OCI-LY3 (cell line): ENCODE measurements around the gene PEAK3.

Experiments used
- H2AFZ ChIP-seq: fragments of 200-600, 300-600 bp; shearing (Covaris generic); 2 replicates; pipeline ENCODE4 v1.6.0; 2014; ENCODE audit warnings: antibody characterized with exemption, low read depth, low read length
- H3K27ac ChIP-seq: fragments of 200-600, 300-600 bp; sonication (generic); 2 replicates; pipeline ENCODE4 v1.5.1; 2014; ENCODE audit warnings: mild to moderate bottlenecking, low read length, moderate library complexity, mixed read lengths
- H3K27me3 ChIP-seq: fragments of 200-600, 300-600 bp; sonication (generic); 2 replicates; pipeline ENCODE4 v1.6.1; 2014; ENCODE audit warnings: low read depth, low read length, mixed read lengths
- H3K36me3 ChIP-seq: fragments of 200-600, 300-600 bp; sonication (generic); replicated peaks from 2 replicates; pipeline ENCODE3; 2014; ENCODE audit warnings: low read depth, low read length, mixed read lengths
- H3K4me1 ChIP-seq: fragments of 300-600, 200-600 bp; sonication (generic); 2 replicates; pipeline ENCODE4 v1.6.1; 2014; ENCODE audit warnings: low read length, mixed read lengths
- H3K4me2 ChIP-seq: fragments of 200-600, 300-600 bp; sonication (generic); 2 replicates; pipeline ENCODE4 v1.6.1; 2014; ENCODE audit warnings: low read length, mixed read lengths
- H3K4me3 ChIP-seq: fragments of 300-600, 200-600 bp; sonication (generic); 2 replicates; pipeline ENCODE4 v1.5.1; 2014; ENCODE audit warnings: antibody characterized with exemption, mild to moderate bottlenecking, low read length, moderate library complexity
- H3K79me2 ChIP-seq: fragments of 300-600, 200-600 bp; shearing (Covaris generic); 2 replicates; pipeline ENCODE4 v1.6.1; 2014; ENCODE audit warnings: mild to moderate bottlenecking, low read length, mixed read lengths
- H3K9ac ChIP-seq: fragments of 300-600, 200-600 bp; shearing (Covaris generic); 2 replicates; pipeline ENCODE4 v1.6.0; 2014; ENCODE audit warnings: mild to moderate bottlenecking, low read length, moderate library complexity
- H3K9me3 ChIP-seq: fragments of 200-600, 300-600 bp; shearing (Covaris generic); 2 replicates; pipeline ENCODE4 v1.6.1; 2014; ENCODE audit warnings: low read length, mixed read lengths; ENCODE audit not compliant: insufficient read depth
- H4K20me1 ChIP-seq: fragments of 200-600, 300-600 bp; sonication (generic); 2 replicates; pipeline ENCODE4 v1.6.1; 2016; ENCODE audit warnings: low read length, mixed read lengths; ENCODE audit not compliant: insufficient read depth
- EZH2phosphoT487 ChIP-seq: fragments of 200-600 bp; shearing (Covaris generic); IDR thresholded peaks from 2 replicates; pipeline ENCODE4 v1.6.1; 2018; ENCODE audit warnings: antibody characterized with exemption, mixed run types, low read depth
- TF ChIP-seq, protein P1 (sequence below): fragments of 200-600, 300-600 bp; sonication (generic); IDR thresholded peaks from 2 replicates; pipeline ENCODE4 v1.5.1; 2014; ENCODE audit warnings: antibody characterized with exemption, low read length, low read depth

PEAK3 gene

DNA sequence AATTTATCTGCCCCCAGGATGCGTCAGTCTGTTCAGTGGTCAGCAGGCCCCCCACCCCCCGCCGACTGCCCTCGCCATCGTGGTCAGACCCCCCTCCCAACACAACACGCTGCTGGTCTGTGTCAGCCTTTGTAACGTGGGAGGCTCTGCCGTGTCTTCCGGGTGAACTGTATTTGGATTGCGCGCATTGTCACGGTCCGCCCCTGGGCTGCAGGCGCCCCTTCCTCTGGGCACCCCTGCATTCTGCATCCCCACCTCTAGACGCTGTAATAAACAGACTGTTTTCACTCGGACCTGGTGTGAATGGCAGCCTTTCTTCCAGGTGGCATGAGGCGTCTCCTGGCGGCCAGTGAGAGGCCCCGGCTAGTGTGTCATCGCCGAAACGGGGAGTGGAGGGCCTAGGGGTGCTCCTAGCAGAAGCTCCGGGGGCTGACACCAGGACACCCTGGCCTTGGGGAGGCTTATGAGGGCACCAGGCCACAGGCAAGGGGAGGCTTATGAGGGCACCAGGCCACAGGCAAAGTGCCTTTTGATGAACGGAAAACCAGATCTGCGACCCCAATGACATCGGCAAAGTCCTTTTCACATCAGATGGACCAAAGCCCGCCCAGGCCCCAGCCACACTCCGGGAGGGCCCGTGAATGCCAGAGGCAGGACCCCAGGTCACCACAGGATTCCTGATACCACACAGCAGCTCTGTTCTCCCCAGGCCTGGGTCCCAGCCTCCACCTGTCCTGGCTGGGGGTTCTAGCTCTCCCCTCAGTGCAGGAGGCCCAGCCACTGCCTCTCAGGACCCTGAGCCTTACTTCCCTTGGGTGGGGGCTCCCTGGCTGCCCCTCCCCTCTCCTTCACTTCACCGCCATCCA, 49.5 kb downstream of the PEAK3 start:
- no peak overlapping the region for H3K4me3 ChIP-seq
- no peaks in the 10 kb centered on the region for H3K27me3 ChIP-seq
- H2AFZ ChIP-seq = no peak overlapping the region
- no peak overlapping the region for H3K27ac ChIP-seq
- no peak overlapping the region for H3K4me2 ChIP-seq
- no peak for TF ChIP-seq EZH2phosphoT487
- TF ChIP-seq, protein P1, sequence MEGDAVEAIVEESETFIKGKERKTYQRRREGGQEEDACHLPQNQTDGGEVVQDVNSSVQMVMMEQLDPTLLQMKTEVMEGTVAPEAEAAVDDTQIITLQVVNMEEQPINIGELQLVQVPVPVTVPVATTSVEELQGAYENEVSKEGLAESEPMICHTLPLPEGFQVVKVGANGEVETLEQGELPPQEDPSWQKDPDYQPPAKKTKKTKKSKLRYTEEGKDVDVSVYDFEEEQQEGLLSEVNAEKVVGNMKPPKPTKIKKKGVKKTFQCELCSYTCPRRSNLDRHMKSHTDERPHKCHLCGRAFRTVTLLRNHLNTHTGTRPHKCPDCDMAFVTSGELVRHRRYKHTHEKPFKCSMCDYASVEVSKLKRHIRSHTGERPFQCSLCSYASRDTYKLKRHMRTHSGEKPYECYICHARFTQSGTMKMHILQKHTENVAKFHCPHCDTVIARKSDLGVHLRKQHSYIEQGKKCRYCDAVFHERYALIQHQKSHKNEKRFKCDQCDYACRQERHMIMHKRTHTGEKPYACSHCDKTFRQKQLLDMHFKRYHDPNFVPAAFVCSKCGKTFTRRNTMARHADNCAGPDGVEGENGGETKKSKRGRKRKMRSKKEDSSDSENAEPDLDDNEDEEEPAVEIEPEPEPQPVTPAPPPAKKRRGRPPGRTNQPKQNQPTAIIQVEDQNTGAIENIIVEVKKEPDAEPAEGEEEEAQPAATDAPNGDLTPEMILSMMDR = no peak
- H3K9ac ChIP-seq = no peak overlapping the region
- H3K79me2 ChIP-seq = peaks cover 48% of the 10 kb centered on the region
- peaks cover 16% of the 10 kb centered on the region for H4K20me1 ChIP-seq
- H3K36me3 ChIP-seq = peaks cover 41% of the 10 kb centered on the region
- H3K4me1 ChIP-seq = peaks cover 16% of the 10 kb centered on the region
- no peaks in the 10 kb centered on the region for H3K9me3 ChIP-seq

DNA sequence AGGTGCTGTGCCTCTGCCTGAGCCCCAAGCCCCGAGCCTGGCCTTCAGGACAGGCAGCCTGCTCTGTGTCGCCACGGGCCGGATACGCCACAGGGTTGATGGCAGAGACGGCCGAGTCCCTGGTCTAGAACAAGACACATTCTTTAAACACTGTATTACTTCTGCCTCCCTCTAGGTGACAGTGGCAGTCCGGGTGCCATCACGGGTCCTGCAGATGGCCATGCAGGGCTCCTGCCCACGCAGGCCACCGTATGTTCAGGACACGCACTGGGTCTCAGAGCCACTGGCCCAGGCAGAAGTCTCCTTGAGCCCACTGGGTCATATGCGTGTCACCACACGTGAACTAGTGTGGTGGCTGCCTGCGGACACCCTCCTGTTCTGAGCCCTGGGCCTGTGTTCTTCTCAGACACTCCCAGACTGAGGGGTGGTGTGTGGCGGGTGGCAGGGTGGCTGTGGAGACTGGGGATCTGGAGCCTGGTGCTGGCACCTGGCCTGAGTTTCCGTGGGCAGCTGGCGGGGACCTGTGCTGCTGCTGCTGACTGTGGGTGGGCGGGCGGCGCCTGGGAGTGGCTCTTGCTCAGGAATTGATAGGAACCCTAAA, 50.3 kb downstream of the PEAK3 start:
- Histone ChIP-seq H4K20me1 (peaks cover 17% of the 10 kb centered on the region), H3K4me1 (peaks cover 20% of the 10 kb centered on the region), H3K9ac (no peak overlapping the region), H3K9me3 (no peaks in the 10 kb centered on the region), H3K36me3 (peaks cover 43% of the 10 kb centered on the region), H3K4me3 (no peak overlapping the region), H2AFZ (no peak overlapping the region), H3K4me2 (no peak overlapping the region), H3K27me3 (no peaks in the 10 kb centered on the region), H3K27ac (no peak overlapping the region), H3K79me2 (peaks cover 40% of the 10 kb centered on the region)
- TF ChIP-seq EZH2phosphoT487 = no peak
- TF ChIP-seq, protein P1 = no peak

DNA sequence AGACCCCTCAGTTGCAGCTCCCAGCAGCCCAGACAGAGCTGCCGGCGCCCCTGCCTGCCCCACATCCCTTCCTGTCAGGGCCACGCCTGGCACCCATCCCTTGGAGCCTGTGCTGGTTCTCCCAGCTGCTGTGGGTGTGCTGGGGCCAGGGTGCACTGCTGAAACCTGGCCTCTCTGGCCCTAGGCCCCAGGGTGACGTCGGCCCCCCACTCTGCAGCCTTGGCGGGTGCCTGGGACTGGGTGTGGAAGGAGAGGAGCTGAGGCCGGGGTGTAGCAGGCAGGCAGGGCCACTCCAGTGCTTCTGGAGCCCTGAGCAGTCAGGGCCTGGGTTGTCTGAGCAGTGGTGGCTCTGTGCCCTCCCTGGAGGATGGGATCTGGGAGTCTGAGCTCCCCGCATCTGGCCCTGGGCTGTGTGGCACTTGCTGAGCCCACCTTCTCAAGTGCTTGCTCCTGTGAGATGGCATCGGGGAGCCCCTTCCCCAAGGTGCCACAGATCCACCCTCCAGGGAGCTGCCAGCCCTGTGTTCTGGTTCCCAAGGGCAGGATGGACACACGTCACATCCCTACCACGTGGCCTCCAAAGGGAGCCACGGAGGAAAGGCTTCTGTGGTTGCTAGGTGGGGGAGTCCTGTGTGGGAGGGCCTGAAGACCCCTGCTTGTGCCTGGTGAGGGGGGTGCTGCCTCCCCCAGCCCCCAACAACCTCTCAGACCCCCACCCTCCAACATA, 51.0 kb downstream of the PEAK3 start:
- Histone ChIP-seq H3K4me1 (peaks cover 20% of the 10 kb centered on the region), H3K27me3 (no peaks in the 10 kb centered on the region), H3K27ac (no peak overlapping the region), H3K4me3 (no peak overlapping the region), H3K9me3 (no peaks in the 10 kb centered on the region), H3K79me2 (peaks cover 38% of the 10 kb centered on the region), H2AFZ (no peak overlapping the region), H3K4me2 (no peak overlapping the region), H4K20me1 (peaks cover 20% of the 10 kb centered on the region), H3K9ac (no peak overlapping the region), H3K36me3 (peaks cover 49% of the 10 kb centered on the region)
- TF ChIP-seq, protein P1 = no peak

GRCh38 chr19:2230033-2230531, 51.9 kb downstream of the PEAK3 start:
- Histone ChIP-seq H3K9me3 (no peaks in the 10 kb centered on the region), H3K4me1 (peaks cover 18% of the 10 kb centered on the region), H3K36me3 (peaks cover 57% of the 10 kb centered on the region), H3K4me2 (no peak overlapping the region), H3K79me2 (peaks cover 29% of the 10 kb centered on the region), H4K20me1 (peaks cover 20% of the 10 kb centered on the region), H2AFZ (no peak overlapping the region), H3K27me3 (no peaks in the 10 kb centered on the region), H3K9ac (no peak overlapping the region), H3K27ac (no peak overlapping the region), H3K4me3 (no peak overlapping the region)
- no peak for TF ChIP-seq EZH2phosphoT487
- TF ChIP-seq, protein P1 = no peak
